ENCODE results near the gene PARVB.

Gene PARVB

GRCh38 chr22:44118645-44119315, 94.7 kb downstream of the PARVB start:
- Histone ChIP-seq H3K4me3 (ENCODE audit: low read depth, low read length) (no peak overlapping the region), H3K4me1 (no peaks in the 10 kb centered on the region), H3K27me3 (no peaks in the 10 kb centered on the region), H3K9me3 (no peaks in the 10 kb centered on the region), H3K36me3 (no peaks in the 10 kb centered on the region)
- TF ChIP-seq CTCF (IDR thresholded peaks at IDR 0.05; ENCODE audit: low read depth, low read length) = no peak
- DNase-seq = no peak

DNA sequence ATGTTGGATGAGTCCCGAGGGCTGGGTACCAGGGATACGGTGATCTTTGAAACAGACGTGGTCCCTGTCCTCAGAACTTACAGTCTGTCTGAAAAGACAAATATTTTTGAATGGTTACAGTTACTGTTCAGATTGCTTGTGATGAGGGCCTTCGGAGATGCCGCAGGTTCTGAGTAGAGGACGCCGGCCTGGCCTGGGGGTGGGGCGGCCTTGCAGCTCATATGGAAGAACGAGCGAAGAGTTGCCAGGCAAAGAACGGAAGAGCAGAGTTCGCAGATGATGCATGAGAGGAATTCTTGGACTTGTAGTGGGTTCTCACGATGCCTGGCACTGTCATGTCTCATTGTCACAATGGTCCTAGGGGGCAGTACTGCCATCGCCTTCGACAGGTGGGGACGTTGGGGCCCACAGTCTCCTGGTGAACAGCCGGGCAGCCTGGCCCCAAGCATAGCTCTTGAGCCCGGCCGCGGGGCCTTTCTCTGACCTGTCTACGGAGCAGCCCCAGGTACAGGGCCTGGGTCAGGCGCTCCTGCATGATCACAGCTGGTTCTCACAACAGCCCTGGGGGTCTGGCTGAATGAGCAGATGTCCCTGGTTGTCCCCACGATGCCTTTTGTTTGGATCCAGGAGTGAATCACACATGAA, 95.7 kb downstream of the PARVB start:
- TF ChIP-seq CTCF (IDR thresholded peaks at IDR 0.05; ENCODE audit: low read depth, low read length) = no peak
- Histone ChIP-seq H3K9me3 (no peaks in the 10 kb centered on the region), H3K4me1 (no peaks in the 10 kb centered on the region), H3K36me3 (no peaks in the 10 kb centered on the region), H3K27me3 (no peaks in the 10 kb centered on the region), H3K4me3 (ENCODE audit: low read depth, low read length) (no peak overlapping the region)
- DNase-seq = no peak

DNA sequence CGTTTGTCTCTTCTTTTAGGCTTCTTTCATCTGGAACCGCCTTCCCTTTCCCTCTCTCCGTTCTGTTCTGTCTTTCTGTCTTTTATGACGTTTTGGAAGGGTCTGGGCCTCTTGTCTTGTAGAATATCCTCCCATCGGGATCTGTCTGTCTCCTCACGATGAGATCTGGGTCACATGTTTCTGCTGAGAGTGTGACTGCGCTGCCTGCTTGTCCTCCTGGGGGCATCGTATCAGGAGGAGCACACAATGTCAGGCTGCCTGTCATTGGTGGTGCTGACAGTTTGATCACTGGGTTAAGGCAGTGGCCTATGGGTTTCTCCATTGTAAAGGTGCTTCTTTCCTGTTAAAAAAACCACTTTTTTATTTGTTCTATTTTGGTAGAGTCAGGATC, 96.2 kb downstream of the PARVB start:
- Histone ChIP-seq H3K4me1 (no peaks in the 10 kb centered on the region), H3K36me3 (no peaks in the 10 kb centered on the region), H3K4me3 (ENCODE audit: low read depth, low read length) (no peak overlapping the region), H3K9me3 (no peaks in the 10 kb centered on the region), H3K27me3 (no peaks in the 10 kb centered on the region)
- no peak for DNase-seq
- no peak for TF ChIP-seq CTCF (IDR thresholded peaks at IDR 0.05; ENCODE audit: low read depth, low read length)

GRCh38 chr22:44125421-44125820, 101.3 kb downstream of the PARVB start:
- H3K4me1 ChIP-seq = peaks cover 7% of the 10 kb centered on the region; the same call in 1 of the 2 replicates
- no peak for DNase-seq

GRCh38 chr22:44126807-44127206, 102.7 kb downstream of the PARVB start:
- H3K27me3 ChIP-seq = no peaks in the 10 kb centered on the region
- peaks cover 7% of the 10 kb centered on the region; the same call in 1 of the 2 replicates for H3K4me1 ChIP-seq
- TF ChIP-seq CTCF (IDR thresholded peaks at IDR 0.05; ENCODE audit: low read depth, low read length) = no peak
- no peak overlapping the region for H3K4me3 ChIP-seq (ENCODE audit: low read depth, low read length)
- DNase-seq = no peak
- no peaks in the 10 kb centered on the region; the same call in 1 of the 2 replicates for H3K9me3 ChIP-seq
- H3K36me3 ChIP-seq = no peaks in the 10 kb centered on the region

More at GRCh38 chr22:44125421-44125820, 101.3 kb downstream of the PARVB start:
- Histone ChIP-seq H3K36me3 (no peaks in the 10 kb centered on the region), H3K27me3 (no peaks in the 10 kb centered on the region), H3K4me3 (ENCODE audit: low read depth, low read length) (no peak overlapping the region), H3K9me3 (no peaks in the 10 kb centered on the region; the same call in 1 of the 2 replicates)
- no peak for TF ChIP-seq CTCF (IDR thresholded peaks at IDR 0.05; ENCODE audit: low read depth, low read length)

DNA sequence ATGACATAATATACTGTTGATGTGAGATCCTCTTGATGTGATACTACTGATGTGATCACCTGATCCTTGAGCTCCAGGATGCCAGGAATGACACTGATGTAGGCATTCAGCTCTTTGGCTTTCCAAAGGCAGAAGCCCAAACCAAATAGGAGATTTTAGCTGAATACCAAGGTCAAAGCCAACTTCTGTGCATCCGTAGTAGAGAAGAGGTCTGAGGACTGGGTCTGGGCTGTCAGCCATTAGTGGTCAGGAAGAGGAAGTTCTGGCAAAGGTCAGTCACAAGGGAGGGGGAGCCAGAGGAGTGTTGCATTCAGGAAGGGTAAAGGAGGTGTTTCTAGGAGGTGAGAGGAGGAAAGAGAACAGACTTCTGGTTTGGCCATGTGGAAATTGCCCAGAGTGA, 103.3 kb downstream of the PARVB start:
- Histone ChIP-seq H3K36me3 (no peaks in the 10 kb centered on the region), H3K4me1 (peaks cover 7% of the 10 kb centered on the region; the same call in 1 of the 2 replicates), H3K4me3 (ENCODE audit: low read depth, low read length) (no peak overlapping the region), H3K27me3 (no peaks in the 10 kb centered on the region), H3K9me3 (no peaks in the 10 kb centered on the region; the same call in 1 of the 2 replicates)
- no peak for TF ChIP-seq CTCF (IDR thresholded peaks at IDR 0.05; ENCODE audit: low read depth, low read length)
- DNase-seq = no peak
